Measurements from ENCODE around the gene POGK.
"Not testable (repeated sequence)": the region's sequence is repeated elsewhere in the genome, so short reads cannot be mapped to it uniquely, and the experiment has no call there.

The POGK gene, protein sequence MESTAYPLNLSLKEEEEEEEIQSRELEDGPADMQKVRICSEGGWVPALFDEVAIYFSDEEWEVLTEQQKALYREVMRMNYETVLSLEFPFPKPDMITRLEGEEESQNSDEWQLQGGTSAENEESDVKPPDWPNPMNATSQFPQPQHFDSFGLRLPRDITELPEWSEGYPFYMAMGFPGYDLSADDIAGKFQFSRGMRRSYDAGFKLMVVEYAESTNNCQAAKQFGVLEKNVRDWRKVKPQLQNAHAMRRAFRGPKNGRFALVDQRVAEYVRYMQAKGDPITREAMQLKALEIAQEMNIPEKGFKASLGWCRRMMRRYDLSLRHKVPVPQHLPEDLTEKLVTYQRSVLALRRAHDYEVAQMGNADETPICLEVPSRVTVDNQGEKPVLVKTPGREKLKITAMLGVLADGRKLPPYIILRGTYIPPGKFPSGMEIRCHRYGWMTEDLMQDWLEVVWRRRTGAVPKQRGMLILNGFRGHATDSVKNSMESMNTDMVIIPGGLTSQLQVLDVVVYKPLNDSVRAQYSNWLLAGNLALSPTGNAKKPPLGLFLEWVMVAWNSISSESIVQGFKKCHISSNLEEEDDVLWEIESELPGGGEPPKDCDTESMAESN

DNA sequence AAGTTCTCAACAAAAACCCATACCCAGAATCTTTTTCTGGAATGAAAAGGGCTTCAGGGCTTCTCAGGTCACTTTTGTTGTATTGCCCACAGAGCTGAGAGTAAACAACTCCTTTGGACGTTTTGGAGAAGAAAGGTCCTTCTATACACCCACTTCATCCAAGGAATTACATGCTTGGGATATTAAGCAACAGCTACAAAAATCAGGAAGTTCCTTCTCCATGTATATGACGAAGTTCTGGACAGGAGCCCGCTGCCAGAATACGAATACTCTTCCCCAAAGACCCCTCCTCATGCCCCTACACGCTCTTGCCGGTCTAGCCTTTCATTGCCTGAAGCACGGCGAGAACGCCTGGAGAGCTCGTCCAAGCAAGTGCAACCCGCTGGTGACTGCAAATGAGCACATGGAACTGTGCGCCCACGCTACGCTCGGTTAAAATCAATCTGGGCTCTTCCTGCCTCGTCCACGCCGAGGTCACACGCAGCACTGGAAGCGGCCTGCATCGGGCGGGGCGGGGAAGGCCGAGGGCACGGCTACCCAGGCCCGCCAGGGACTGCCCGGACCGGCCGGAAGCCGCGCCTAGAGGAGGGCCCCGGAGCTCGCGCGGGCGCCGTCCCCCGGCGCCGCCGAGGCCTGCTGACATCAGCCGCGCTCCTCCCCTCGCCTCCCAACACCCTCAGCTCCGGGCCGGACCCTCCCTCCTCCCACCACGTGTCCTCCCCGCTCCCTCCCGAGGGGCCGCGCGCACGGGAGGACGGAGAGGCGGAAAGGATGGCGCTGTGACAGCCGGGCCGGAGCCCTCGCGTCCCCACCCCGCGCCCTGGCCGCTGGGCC is at the start of gene POGK:
Gene POGK, plus strand, starts transcription at position 710 of the 834 bp plus-strand sequence. CDS start 1,482 bp downstream, outside the sequence.
- peak; percentile 94 for DNase-seq (ENCODE audit: low read depth, low spot score)

DNA sequence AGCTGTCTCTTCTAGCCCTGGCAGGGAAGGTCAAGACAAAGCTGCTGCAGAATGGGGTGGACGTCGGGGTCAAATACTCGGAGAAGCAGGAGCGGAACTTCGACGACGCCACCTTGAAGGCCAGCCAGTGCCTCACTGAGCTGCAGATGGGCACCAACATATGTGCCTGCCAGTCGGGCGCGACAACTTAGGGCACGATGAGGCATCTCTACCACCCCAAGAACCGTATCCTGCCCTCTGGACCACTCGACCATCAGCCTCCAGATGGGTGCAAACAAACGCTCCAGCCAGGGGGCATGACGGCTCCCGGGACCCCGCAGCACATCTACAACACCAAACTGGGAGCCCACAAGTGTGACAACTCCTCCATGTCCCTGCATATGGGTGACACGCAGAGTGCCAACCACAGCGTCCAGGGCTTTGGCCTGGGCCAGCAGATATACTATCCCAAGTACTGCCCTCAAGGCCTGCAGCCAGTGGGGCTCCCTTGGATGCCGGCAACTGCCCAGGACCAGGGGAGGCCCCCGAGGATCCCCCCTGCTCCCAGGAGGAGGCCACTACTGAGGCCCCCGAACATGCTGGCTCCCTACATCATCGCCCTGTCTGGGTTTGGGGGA is 42.5 kb upstream of the POGK start:
- DNase-seq (ENCODE audit: low read depth, low spot score), result no peak

DNA sequence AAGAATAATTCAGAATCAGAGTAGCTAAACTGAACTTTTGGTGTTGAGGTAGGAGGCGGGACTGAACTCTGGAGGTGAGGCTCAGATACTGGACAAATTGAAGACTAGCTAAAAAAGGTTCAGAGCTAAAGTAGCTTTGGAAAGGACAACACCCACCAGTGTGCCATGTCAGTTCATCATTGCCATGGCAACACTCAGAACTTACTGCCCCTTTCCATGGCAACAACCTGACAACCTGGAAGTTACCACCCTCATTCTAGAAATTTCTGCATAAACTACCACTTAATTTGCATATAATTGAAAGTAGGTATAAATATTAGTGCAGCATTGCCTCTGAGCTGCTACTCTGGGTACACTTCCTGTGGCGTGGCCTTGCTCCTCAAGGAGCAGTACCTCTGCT is 30.3 kb upstream of the POGK start:
- DNase-seq (ENCODE audit: low read depth, low spot score), result no peak

DNA sequence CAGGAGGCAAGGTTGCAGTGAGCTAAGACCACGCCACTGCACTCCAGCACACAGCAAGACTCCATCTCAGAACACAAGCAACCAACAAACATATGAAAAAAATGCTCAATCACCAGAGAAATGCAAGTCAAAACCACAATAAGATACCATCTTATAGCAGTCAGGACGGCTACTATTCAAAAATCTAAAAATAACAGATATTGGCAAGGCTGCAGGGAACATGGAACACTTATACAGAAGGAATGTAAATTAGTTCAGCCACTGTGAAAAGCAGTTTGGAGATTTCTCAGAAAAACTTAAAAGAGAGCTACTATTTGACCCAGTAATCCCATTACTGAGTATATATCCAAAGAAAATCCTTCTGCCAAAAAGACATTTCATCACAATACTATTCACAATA is 27.6 kb upstream of the POGK start:
- DNase-seq (ENCODE audit: low read depth, low spot score), result no peak

DNA sequence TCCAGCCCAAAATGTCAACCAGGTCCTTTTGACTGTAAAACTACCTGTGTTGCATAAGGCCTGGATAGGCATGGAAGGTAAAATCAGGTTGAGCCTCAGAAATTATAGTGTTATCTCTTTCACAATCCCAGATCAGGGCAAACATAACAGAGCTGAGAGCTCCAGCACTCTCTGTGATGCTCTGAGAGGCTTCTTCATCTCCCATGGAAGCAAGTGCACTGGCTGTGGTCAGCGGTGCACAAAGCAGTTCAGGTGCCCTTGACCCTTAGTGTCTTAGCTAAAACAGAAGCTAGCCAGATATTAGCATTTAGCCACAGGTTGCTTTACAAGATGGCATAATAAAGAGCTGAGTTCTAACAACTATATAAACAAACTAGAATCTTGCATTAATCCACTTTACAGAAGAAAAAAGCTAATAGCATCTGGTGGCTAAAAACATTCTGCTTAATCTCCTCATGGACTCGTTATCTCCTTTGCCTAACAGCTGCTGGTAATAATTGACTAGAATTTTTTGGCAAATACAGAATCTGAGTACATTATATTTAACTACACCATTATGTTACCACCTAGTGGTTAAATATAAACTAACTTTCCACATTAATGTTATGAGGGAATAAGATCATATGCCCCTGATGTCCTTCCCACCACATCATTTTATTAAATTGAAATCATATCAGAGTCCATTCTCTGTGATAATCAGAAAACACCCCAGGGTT is 25.6 kb upstream of the POGK start:
- DNase-seq (ENCODE audit: low read depth, low spot score), result no peak

DNA sequence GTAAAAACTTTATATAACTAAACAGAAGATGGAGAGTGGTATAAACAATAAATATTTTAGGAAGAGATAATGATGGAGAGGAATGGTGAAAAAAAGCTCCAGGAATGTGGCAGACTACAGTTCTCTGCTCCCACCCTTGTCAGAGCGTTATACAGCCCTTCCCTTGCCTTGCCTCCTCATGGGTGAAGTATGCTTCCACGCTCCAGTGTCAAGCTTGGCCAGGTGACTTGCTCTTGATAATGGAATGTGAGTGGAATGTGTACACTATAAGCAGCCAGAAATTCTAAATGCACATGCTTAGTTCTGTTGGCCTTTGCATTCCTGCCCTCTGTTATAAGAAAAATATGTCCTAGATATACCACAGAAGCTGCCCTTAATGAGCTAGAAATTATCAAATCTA is 24.7 kb upstream of the POGK start:
- DNase-seq (ENCODE audit: low read depth, low spot score), result no peak

DNA sequence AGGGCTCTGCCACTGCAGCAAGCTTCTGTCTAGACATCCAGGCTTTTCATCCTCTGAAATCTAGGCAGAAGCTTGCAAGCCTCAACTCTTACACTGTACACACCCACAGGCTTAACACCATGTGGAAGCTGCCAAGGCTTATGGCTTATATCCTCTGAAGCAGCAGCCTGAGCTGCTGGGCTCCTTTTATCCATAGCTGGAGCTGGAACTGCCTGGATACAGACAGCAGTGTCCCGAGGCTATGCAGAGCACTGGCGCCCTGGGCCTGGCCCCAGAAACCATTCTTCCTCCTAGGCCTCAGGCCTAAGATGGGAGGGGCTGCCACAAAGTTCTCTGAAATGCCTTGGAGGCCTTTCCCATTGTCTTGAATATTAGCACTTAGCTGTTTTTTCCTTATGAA is 19.3 kb upstream of the POGK start:
- DNase-seq (ENCODE audit: low read depth, low spot score), result no peak

DNA sequence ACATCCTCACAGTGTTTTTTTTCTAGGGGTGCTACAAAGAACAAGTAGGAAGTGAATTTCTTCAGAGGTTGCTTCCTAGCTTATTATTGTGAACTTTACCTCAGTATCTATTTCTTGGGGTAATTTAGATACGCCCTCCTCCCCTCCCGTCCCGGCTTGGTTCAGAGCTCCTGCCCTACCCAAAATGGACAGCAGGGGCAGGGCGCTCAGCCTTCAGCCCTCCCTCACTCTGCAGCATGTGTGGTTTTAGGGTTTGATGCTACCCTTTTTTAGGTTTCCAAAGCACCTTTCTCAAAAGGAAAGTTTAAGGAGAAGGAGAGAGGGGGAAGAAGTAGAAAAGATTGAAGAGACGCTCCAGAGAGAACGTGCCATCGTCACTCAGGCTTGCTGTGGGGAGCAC is 16.9 kb upstream of the POGK start:
- DNase-seq (ENCODE audit: low read depth, low spot score), result peak; percentile 23

DNA sequence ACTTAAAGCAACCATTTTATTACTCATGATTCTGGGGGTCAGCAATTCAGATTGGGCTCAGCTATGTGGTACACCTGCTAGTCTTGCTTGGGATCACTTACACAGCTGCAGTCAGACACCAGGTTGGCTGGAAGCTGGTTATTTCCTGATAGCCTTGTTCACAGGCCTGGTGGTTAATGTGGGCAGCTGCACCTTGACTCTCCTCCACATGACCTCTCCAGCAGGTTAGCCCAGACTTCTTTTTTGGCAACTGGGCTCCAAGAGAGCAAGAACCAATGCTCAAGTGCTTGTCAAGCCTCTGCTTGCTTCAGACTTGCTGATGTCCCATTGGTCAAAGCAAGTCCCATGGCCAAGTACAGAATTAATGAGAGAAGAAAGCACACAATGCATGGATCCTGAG is 11.8 kb upstream of the POGK start:
- DNase-seq (ENCODE audit: low read depth, low spot score), result no peak

DNA sequence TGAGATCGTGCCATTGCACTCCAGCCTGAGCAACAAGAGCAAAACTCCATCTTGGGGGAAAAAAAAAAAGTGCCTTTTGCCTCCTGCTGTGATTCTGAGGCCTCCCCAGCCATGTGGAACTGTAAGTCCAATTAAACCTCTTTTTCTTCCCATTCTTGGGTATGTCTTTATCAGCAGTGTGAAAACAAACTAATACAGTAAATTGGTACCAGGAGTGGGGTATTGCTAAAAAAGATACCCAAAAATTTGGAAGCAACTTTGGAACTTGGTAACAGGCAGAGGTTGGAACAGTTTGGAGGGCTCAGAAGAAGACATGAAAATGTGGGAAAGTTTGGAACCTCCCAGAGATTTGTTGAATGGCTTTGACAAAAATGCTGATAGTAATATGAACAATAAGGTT is 9.5 kb upstream of the POGK start:
- DNase-seq (ENCODE audit: low read depth, low spot score), result not testable (repeated sequence)

DNA sequence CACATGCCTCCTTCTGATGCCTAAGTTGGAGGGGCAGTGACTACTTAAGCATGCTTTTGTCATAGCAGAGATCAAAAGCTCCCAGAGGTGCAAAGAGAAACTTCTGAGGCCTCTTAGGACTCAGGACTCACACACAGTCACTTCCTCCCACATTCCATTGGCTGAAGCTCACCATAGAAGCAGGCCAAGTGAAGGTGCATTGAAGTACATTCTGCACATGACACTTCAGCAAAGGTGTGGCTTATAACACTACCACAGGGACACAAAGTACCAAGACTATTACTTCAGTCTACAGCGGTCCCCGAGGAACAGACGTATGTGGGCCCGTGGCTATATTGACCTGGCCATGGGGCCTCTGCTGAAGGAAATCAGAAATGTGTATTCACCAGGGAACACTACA is 2.5 kb upstream of the POGK start:
- no peak for DNase-seq (ENCODE audit: low read depth, low spot score)

DNA sequence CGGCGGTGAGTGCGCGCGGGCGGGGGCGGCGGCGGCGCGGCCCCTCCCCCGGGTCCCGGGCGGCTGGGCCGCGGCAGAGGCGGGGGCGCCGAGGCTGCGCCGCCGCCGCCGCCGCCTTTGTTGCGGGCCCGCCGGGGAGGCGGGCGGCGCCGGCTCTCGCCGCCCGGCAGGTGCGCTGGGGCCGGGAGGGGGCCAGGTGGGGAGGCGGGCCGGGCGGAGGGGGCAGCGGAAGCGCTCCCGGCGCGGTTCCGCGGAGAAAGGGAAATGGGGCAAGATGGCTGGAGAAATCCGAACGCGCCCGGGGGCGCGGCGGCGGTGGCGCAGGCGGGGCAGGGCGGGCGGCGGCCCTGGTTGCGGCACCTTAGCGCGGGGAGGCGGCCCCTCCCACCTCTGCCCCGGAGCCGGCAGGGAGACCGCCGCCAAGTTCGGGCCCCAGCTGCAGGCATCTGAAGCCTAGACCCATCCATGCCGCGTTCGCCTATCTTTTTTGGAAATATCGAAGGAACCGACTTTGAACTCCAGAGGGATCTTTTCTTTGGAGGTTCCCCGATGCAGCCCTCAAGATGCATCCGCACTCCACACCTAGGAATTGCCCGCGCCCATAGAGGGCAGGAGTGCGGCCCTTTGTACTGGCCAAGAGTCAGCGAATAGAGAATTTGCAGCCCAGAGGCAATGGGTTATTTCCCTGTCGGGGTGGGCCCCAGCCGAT is 479 bp downstream of the POGK start:
- DNase-seq (ENCODE audit: low read depth, low spot score), result peak; percentile 69

DNA sequence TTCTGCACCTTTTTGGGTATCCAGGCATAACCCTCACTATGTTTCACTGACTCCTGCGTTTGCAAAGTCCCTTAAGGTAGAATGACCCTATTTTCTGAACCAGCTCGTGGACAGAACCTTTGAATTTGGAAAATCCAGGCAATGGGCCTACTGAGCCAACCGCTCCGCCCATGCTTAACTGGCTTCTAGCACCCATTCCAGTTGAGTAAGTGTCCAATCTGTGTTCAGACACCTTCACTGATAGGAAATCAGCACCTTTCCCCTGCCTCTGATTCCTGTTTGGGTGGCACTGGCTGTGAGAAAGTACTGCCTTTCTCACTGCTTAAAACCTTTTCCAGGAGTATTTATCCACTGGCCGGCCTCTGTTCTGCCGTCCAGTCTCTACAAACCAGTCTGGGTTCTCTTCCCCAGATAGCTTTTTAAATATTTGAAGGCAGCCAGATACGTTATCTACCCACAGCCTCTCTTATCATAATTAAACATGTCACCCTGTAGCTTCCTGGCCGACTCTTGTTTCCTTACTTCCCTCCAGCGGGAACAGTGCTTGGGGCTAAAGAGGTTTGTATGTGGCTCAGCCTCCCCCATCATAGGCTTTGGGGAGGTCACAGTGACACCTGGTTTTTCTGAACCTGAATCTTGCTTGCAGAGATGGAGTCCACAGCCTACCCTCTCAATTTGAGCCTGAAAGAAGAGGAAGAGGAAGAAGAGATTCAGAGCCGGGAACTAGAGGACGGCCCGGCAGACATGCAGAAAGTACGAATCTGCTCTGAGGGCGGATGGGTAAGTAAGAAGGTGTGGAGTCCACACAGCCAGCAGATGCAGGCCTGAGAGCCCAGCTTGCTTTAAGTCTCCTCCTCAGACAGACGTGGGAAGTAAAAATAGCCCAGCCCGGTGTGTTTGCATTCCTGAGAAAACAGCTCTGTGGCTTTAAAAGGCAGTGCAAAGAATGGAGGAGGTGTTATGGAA is 1.3 kb downstream of the POGK start:
- DNase-seq (ENCODE audit: low read depth, low spot score), result peak; percentile 68

DNA sequence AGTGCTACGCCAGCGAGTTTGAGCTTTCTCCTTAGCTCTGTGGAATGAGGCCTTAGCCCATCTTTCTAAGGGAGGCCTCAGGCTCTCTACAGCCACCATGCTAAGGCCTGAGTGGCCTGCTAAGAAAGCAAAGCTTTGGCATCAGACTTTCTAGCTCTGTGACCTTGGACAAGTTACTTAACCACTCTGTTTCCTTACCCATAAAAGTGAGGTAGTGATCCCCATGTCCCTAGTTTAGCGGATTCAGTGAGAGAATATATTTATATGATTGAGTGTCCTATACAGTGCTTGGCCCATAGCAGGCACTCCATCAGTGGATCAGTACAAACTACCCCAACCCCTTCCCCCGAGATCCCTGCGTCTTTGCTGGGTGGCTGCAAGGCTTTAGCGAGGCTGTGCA is 4.0 kb downstream of the POGK start:
- DNase-seq (ENCODE audit: low read depth, low spot score), result no peak

DNA sequence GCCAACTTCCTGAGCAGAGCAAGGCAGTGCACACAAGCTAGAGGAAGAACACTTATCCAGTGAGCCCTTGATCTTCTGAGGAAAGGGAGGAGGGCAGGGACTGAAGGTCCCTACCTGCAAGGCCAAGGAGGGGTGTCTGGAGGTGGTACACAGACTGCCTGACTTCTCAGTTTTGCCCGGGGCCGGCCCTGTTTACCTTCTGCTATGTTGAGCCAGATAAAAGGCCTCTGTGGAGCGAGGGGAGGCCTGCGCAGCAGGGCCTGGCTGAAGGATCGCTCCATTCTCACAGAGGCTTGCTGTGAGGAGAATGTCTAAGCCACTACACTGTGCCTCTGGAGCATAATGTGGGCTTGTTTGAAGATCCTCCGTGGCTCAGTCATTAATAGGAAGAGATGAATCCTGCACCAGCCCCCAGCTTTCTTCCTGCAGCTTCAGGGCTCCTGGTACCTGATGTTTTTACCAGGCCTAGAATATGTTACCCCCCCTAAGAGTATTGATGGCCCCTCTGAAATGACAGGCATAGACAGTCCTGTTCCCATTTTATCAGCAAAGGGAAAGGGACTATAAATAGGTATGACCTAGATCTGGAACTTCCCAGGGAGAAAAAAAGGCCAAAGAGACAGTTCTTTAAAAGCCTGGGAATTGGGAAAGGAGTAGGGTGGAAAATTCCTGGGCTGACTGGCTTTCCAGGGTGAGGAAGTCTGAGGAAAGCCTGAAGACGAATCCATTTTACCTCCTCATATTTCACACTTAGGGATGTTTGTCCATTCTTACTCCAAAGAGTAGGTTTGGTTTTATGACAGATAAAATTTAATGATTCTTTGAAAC is 4.7 kb downstream of the POGK start:
- peak; percentile 60 for DNase-seq (ENCODE audit: low read depth, low spot score)

DNA sequence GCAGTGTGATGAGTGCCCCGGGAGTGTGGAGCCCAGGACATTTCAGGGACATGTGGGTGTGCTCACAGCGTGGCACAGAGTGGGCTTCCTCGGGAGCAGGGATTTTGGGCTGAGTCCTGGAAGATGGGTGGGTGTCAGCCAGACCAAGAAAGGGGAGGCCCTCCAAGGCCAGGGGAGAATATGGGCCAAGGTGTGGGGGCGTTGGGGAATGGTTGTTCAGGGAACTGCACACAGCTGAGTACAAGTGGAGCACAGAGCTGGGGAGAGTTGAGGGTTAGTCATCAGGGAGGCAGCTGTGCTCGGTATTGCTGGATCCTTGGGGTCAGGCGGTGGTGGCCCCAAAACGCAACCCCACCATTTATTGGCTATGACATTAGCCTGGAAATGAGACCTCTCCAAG is 5.5 kb downstream of the POGK start:
- DNase-seq (ENCODE audit: low read depth, low spot score), result no peak

DNA sequence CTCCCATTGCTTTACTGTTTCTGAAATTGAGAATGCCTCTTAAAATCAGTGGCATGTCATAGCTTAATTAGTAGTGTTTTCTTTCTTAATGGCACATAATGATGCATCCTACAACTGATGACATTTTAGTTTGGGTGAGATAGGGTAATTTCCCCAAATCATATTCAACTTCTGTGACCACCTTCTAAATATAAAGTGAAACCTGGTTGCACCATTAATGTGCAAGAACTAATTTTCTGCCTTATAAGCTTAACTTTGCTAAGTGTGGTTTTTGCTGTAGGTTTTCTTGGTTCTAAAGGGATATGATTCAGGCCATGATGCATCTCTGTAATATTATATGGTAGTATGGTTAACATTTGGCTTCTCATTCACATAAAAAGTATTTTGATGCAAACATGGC is 8.9 kb downstream of the POGK start:
- DNase-seq (ENCODE audit: low read depth, low spot score), result no peak

DNA sequence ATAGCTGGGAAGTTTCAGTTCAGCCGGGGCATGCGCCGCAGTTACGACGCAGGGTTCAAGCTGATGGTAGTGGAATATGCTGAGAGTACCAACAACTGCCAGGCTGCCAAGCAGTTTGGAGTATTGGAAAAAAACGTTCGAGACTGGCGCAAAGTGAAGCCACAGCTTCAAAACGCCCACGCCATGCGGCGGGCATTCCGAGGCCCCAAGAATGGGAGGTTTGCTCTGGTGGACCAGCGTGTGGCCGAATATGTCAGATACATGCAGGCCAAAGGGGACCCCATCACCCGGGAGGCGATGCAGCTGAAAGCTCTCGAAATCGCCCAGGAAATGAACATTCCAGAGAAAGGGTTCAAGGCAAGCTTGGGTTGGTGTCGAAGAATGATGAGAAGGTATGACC is 9.9 kb downstream of the POGK start:
- no peak for DNase-seq (ENCODE audit: low read depth, low spot score)

DNA sequence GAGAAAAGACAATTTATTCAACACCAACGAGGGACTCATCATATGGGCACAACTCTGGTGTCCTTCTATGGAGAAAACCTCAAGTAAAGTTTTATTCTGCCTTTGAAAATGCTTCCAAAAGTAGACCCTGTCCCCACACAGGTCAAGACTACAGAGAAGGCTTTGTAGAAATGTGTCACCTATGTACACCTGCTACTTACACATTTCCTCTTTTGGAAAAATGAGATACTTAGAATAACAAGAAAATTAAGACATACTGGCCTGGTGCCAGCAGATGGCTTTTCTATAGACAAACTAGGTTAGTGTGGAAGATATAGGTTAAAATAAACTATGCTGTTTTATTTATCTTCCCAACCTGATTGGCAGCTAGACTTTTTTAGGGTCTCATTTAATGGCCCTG is 13.6 kb downstream of the POGK start:
- DNase-seq (ENCODE audit: low read depth, low spot score), result no peak

All from ELF-1 (cell line).